Prostate gland (tissue), 2 donors: ENCODE data around the gene HS6ST2. TPM values are rescaled to one million over a fixed set of nuclear protein-coding genes. Genes with fewer than 3 reads are reported as not detected.

ENCODE experiments used
- DNase-seq: peaks from one replicate; pipeline ENCODE4 v3.0.0-alpha.2; 2019; ENCODE audit warnings: low spot score
- H3K27ac ChIP-seq, 2 donors: fragments of 200-600 bp; sonication (generic); 2 replicates each; pipeline ENCODE4 v1.5.1; 2017 to 2019
- H3K27me3 ChIP-seq: fragments of 200-600 bp; sonication (generic); replicated peaks from 2 replicates; pipeline ENCODE4 v1.5.1; 2019; ENCODE audit not compliant: insufficient read depth
- H3K36me3 ChIP-seq, 2 donors: fragments of 200-600 bp; sonication (generic); 1 replicate in 1 of 2; 2 replicates in 1 of 2; pipeline versions ENCODE4 v1.5.1 to v1.8.1; 2017 to 2019
- H3K4me1 ChIP-seq: fragments of 200-600 bp; sonication (generic); replicated peaks from 2 replicates; pipeline ENCODE4 v1.5.1; 2019
- H3K4me3 ChIP-seq, 2 donors: fragments of 200-600 bp; sonication (generic); 2 replicates each; pipeline ENCODE4 v1.5.1; 2017 to 2019
- H3K9me3 ChIP-seq: fragments of 200-600 bp; sonication (generic); 2 replicates; pipeline ENCODE4 v1.5.1; 2017
- POLR2A ChIP-seq: fragments of 450-650 bp; IDR thresholded peaks from one replicate; pipeline ENCODE4 v1.6.1; 2016; ENCODE audit warnings: antibody characterized with exemption, mild to moderate bottlenecking
- POLR2AphosphoS5 ChIP-seq: sonication (generic); formaldehyde crosslinking; IDR thresholded peaks from one replicate; pipeline ENCODE4 v1.6.1; 2017; ENCODE audit warnings: antibody characterized with exemption
- WGBS: methylation state at CpG from one replicate; pipeline ENCODE4 v1.1.5; 2018; 5-methylcytosine and 5-hydroxymethylcytosine counted together
- intact Hi-C: fragments of 100-400 bp; cut with DNase I; formaldehyde crosslinking; loops from one replicate; pipeline ENCODE4 v1.14.2; 2022
- total RNA-seq, 2 donors: library from RNA; depleted of rRNA; stranded (reverse); fragments of >200 nt; gene quantifications; one replicate each; pipeline ENCODE4 v1.1.0, GENCODE V29; 2016
- TF ChIP-seq, protein P1 (sequence below), 4 experiments: fragments of 200-600 bp in 2 of 4; fragments of 450-650 bp in 2 of 4; sonication (generic) in 2 of 4; IDR thresholded peaks; 1 replicate in 3 of 4; 2 replicates in 1 of 4; pipeline ENCODE4 v1.5.1; 2016 to 2019; ENCODE audit warnings: antibody characterized with exemption in 4 of 4, mild to moderate bottlenecking in 2 of 4, moderate library complexity in 2 of 4

Gene HS6ST2
- total RNA-seq, 2 donors from 2014 or later: 1.1 to 6.1 TPM

DNA sequence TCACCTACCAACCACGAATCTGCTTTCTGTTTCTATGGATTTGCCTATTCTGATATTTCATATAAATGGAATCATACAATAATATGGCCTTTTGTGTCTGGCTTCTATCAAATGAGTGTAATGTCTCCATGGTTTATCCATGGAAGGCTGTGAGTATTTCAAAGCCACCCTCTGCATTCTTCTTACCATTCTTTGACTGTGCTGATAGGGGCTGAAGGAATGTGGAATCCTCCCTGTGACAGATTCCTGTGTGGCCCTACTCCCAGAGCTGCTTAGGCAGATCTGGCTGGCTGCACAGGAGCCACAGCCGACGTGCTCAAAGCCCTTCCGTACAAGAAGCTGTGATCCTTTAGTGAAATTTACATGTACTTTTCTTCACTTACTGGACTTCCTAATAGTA is 163.2 kb downstream of the HS6ST2 start:
- Histone ChIP-seq H3K4me1 (no peaks in the 10 kb centered on the region), H3K4me3 (no peak overlapping the region), H3K27ac (no peak overlapping the region), H3K9me3 (no peaks in the 10 kb centered on the region), H3K27me3 (no peaks in the 10 kb centered on the region), H3K36me3 (no peaks in the 10 kb centered on the region)
- 93% methylated on average over 4 of the region's 4 CpGs for WGBS
- no peak for TF ChIP-seq POLR2AphosphoS5
- no peak for DNase-seq
- intact Hi-C loops: no loop called here

- H3K9me3 ChIP-seq: no peaks in the 10 kb centered on the region
- H3K27me3 ChIP-seq: no peaks in the 10 kb centered on the region
- H3K36me3 ChIP-seq: no peaks in the 10 kb centered on the region
- no peak for TF ChIP-seq POLR2AphosphoS5
- WGBS: 70% methylated on average over 2 of the region's 2 CpGs
- no peak overlapping the region for H3K27ac ChIP-seq
- intact Hi-C loops: no loop called here
- DNase-seq: no peak
- H3K4me1 ChIP-seq: no peaks in the 10 kb centered on the region
- no peak overlapping the region for H3K4me3 ChIP-seq
Observed at GRCh38 chrX:132791714-132792113, 166.7 kb downstream of the HS6ST2 start.

DNA sequence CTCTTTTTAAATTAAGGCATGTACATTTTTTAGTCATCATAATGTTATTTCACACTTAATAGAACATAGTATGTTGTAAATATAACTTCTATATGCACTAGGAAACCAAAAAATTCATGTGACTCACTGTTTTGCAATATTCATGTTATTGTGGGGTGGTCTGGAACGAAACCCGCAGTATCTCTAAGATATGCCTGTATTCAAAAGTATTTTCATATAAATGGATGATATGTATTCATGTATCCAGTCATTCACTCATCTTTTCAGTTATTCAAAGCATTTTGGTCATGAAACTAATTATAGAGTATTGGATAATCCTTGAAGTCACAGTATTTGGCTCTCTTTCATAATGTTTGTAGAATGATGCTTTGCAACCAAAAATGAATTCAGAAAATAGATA is 168.1 kb downstream of the HS6ST2 start:
- Histone ChIP-seq H3K27ac (no peak overlapping the region), H3K27me3 (no peaks in the 10 kb centered on the region), H3K4me3 (no peak overlapping the region), H3K9me3 (no peaks in the 10 kb centered on the region), H3K36me3 (no peaks in the 10 kb centered on the region), H3K4me1 (no peaks in the 10 kb centered on the region)
- 98% methylated on average over 2 of the region's 2 CpGs for WGBS
- DNase-seq: no peak
- intact Hi-C loops: no loop called here
- TF ChIP-seq POLR2AphosphoS5 (no peak), POLR2A (no peak)
- TF ChIP-seq, protein P1, sequence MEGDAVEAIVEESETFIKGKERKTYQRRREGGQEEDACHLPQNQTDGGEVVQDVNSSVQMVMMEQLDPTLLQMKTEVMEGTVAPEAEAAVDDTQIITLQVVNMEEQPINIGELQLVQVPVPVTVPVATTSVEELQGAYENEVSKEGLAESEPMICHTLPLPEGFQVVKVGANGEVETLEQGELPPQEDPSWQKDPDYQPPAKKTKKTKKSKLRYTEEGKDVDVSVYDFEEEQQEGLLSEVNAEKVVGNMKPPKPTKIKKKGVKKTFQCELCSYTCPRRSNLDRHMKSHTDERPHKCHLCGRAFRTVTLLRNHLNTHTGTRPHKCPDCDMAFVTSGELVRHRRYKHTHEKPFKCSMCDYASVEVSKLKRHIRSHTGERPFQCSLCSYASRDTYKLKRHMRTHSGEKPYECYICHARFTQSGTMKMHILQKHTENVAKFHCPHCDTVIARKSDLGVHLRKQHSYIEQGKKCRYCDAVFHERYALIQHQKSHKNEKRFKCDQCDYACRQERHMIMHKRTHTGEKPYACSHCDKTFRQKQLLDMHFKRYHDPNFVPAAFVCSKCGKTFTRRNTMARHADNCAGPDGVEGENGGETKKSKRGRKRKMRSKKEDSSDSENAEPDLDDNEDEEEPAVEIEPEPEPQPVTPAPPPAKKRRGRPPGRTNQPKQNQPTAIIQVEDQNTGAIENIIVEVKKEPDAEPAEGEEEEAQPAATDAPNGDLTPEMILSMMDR (IDR thresholded peaks at IDR 0.05): no peak

- no peak overlapping the region for H3K27ac ChIP-seq
- H3K9me3 ChIP-seq: no peaks in the 10 kb centered on the region
- H3K4me3 ChIP-seq: no peak overlapping the region
- TF ChIP-seq, protein P1 (IDR thresholded peaks at IDR 0.05): no peak
- TF ChIP-seq POLR2A (no peak), POLR2AphosphoS5 (no peak)
- no peaks in the 10 kb centered on the region for H3K36me3 ChIP-seq
- DNase-seq: no peak
- no peaks in the 10 kb centered on the region for H3K4me1 ChIP-seq
- no peaks in the 10 kb centered on the region for H3K27me3 ChIP-seq
- intact Hi-C loops: no loop called here
- WGBS: 81% methylated on average over 1 of the region's 1 CpG
Observed at GRCh38 chrX:132786217-132786616, 172.2 kb downstream of the HS6ST2 start.

DNA sequence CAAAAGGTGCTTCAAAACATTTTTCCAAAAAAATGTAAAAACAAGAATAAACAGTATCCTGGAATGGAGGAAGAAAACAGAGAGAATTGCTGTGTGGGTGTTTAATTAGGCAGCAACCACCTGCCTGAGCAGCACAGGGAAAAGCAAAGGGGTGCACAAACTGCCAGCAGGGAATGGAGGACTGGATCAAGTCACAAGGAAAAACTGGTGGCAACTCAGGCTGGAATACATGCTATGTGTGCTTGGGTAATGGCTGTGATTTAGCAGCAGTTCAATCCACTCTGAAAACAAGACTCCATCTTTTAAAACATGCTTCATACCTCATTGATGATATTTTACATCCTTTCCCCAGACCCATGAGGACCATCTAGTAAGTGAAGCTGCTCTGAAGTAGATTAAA is 179.5 kb downstream of the HS6ST2 start:
- no peak for DNase-seq
- no peak overlapping the region for H3K4me3 ChIP-seq
- no peaks in the 10 kb centered on the region for H3K27me3 ChIP-seq
- no peaks in the 10 kb centered on the region for H3K9me3 ChIP-seq
- H3K4me1 ChIP-seq: no peaks in the 10 kb centered on the region
- no peaks in the 10 kb centered on the region for H3K36me3 ChIP-seq
- intact Hi-C loops: no loop called here
- TF ChIP-seq POLR2A (no peak), POLR2AphosphoS5 (no peak)
- TF ChIP-seq, protein P1 (IDR thresholded peaks at IDR 0.05): no peak
- H3K27ac ChIP-seq: no peak overlapping the region

- no peak for DNase-seq
- H3K27me3 ChIP-seq: no peaks in the 10 kb centered on the region
- 98% methylated on average over 6 of the region's 6 CpGs for WGBS
- H3K36me3 ChIP-seq: no peaks in the 10 kb centered on the region
- no peak overlapping the region for H3K27ac ChIP-seq
- intact Hi-C loops: no loop called here
- H3K4me3 ChIP-seq: no peak overlapping the region
- TF ChIP-seq, protein P1 (IDR thresholded peaks at IDR 0.05): no peak
- TF ChIP-seq POLR2A: no peak
- no peak for TF ChIP-seq POLR2AphosphoS5
- no peaks in the 10 kb centered on the region for H3K9me3 ChIP-seq
- H3K4me1 ChIP-seq: no peaks in the 10 kb centered on the region
Observed at GRCh38 chrX:132776486-132777210, 181.8 kb downstream of the HS6ST2 start.
